CD14-positive monocyte (primary cell): ENCODE data around the gene TNFAIP6. TPM values are rescaled to one million over a fixed set of nuclear protein-coding genes. Genes with fewer than 3 reads are reported as not detected.

Experiments
- DNase-seq, 3 donors: peaks; one replicate each; pipeline ENCODE4 v3.0.0-alpha.2; 2011 to 2022
- H2AFZ ChIP-seq: 2 replicates; pipeline ENCODE4 v1.6.0; 2012; ENCODE audit warnings: mild to moderate bottlenecking, low read depth, low read length, inconsistent platforms; ENCODE audit not compliant: insufficient read depth, poor library complexity, severe bottlenecking
- H3K27ac ChIP-seq, 2 donors: 1 replicate in 1 of 2; 2 replicates in 1 of 2; pipeline ENCODE4 v1.5.1; 2012 to 2013; ENCODE audit warnings: low read length in 2 of 2, control low read depth in 1 of 2, inconsistent platforms in 1 of 2, low read depth in 1 of 2, mild to moderate bottlenecking in 1 of 2
- H3K27me3 ChIP-seq, 2 donors: one replicate each; pipeline versions ENCODE4 v1.6.0 to v1.6.1; 2011 to 2013; ENCODE audit warnings: low read length in 2 of 2; ENCODE audit not compliant: control insufficient read depth in 2 of 2, insufficient read depth in 2 of 2
- H3K36me3 ChIP-seq, 2 donors: replicated peaks in 1 of 2; 1 replicate in 1 of 2; 2 replicates in 1 of 2; pipeline versions ENCODE4 v1.5.1 to v1.6.1; 2012 to 2013; ENCODE audit warnings: low read length in 2 of 2, control low read depth in 1 of 2, inconsistent platforms in 1 of 2, mild to moderate bottlenecking in 1 of 2; ENCODE audit not compliant: insufficient read depth in 2 of 2, control insufficient read depth in 1 of 2
- H3K4me1 ChIP-seq, 2 donors: 1 replicate in 1 of 2; 2 replicates in 1 of 2; pipeline versions ENCODE4 v1.5.1 to v1.6.1; 2012 to 2013; ENCODE audit warnings: low read length in 2 of 2, control low read depth in 1 of 2, inconsistent platforms in 1 of 2, mild to moderate bottlenecking in 1 of 2, moderate library complexity in 1 of 2; ENCODE audit not compliant: insufficient read depth in 2 of 2, control insufficient read depth in 1 of 2
- H3K4me2 ChIP-seq: replicated peaks from 2 replicates; pipeline ENCODE3; 2012; ENCODE audit warnings: low read length, moderate library complexity, mild to moderate bottlenecking; ENCODE audit not compliant: poor library complexity, severe bottlenecking; ENCODE audit errors: extremely low read depth
- H3K4me3 ChIP-seq, 3 experiments: fragments of 200-600 bp in 1 of 3; sonication (generic) in 1 of 3; replicated peaks in 1 of 3; 1 replicate in 2 of 3; 2 replicates in 1 of 3; pipeline ENCODE4 v1.5.1; 2011 to 2013; ENCODE audit warnings: low read length in 3 of 3, mild to moderate bottlenecking in 3 of 3, control low read depth in 2 of 3, low read depth in 2 of 3, inconsistent platforms in 1 of 3, moderate library complexity in 1 of 3
- H3K79me2 ChIP-seq: 2 replicates; pipeline ENCODE4 v1.6.0; 2012; ENCODE audit warnings: mild to moderate bottlenecking, control low read depth, inconsistent platforms, low read length, moderate library complexity; ENCODE audit not compliant: insufficient read depth
- H3K9ac ChIP-seq: 2 replicates; pipeline ENCODE4 v1.6.0; 2017; ENCODE audit warnings: low read length, mild to moderate bottlenecking; ENCODE audit not compliant: insufficient read depth, poor library complexity, severe bottlenecking
- H3K9me3 ChIP-seq, 2 donors: replicated peaks in 1 of 2; 1 replicate in 1 of 2; 2 replicates in 1 of 2; pipeline versions ENCODE4 v1.5.1 to v1.6.1; 2012 to 2013; ENCODE audit warnings: low read length in 2 of 2, control low read depth in 1 of 2; ENCODE audit not compliant: control insufficient read depth in 1 of 2, insufficient read depth in 1 of 2
- H4K20me1 ChIP-seq: 2 replicates; pipeline ENCODE4 v1.6.0; 2012; ENCODE audit warnings: mild to moderate bottlenecking, low read length, control low read depth, moderate library complexity; ENCODE audit not compliant: insufficient read depth
- H3K27ac Mint-ChIP-seq, 7 donors: one replicate each; pipeline ENCODE4 v1.8.0; 2020; ENCODE audit warnings: mild to moderate bottlenecking in 7 of 7, mixed read lengths in 7 of 7, moderate library complexity in 6 of 7, inconsistent platforms in 2 of 7
- H3K27me3 Mint-ChIP-seq, 3 donors: one replicate each; pipeline ENCODE4 v1.8.0; 2021 to 2022; ENCODE audit warnings: low read depth in 3 of 3, mild to moderate bottlenecking in 3 of 3, mixed read lengths in 3 of 3, moderate library complexity in 3 of 3, inconsistent platforms in 1 of 3
- H3K36me3 Mint-ChIP-seq, 2 donors: one replicate each; pipeline ENCODE4 v1.8.0; 2020; ENCODE audit warnings: mixed read lengths in 2 of 2, inconsistent platforms in 1 of 2, mild to moderate bottlenecking in 1 of 2
- H3K4me1 Mint-ChIP-seq: one replicate; pipeline ENCODE4 v1.8.0; 2020; ENCODE audit warnings: mild to moderate bottlenecking, mixed read lengths
- H3K4me3 Mint-ChIP-seq, 2 donors: one replicate each; pipeline ENCODE4 v1.8.0; 2020; ENCODE audit warnings: mild to moderate bottlenecking in 2 of 2, mixed read lengths in 2 of 2, moderate library complexity in 1 of 2
- H3K9me3 Mint-ChIP-seq, 7 donors: one replicate each; pipeline ENCODE4 v1.8.0; 2020 to 2022; ENCODE audit warnings: mixed read lengths in 7 of 7, mild to moderate bottlenecking in 6 of 7, moderate library complexity in 6 of 7, inconsistent platforms in 2 of 7
- CTCF ChIP-seq: fragments of 200-600 bp; IDR thresholded peaks from one replicate; pipeline ENCODE4 v1.8.0; 2022; ENCODE audit warnings: antibody characterized with exemption, mild to moderate bottlenecking
- WGBS: methylation state at CpG from one replicate; pipeline ENCODE4 v1.1.5; 2013; ENCODE audit warnings: missing lambda C conversion rate; ENCODE audit not compliant: insufficient coverage; 5-methylcytosine and 5-hydroxymethylcytosine counted together
- intact Hi-C, 2 donors: fragments of 100-400 bp; cut with micrococcal nuclease; formaldehyde crosslinking; loops; one replicate each; pipeline versions ENCODE4 v1.15.0 to v1.15.1; 2023
- polyA plus RNA-seq, 3 donors: library from polyadenylated mRNA; depleted of rRNA in 1 of 3; unstranded in 2 of 3; stranded (reverse) in 1 of 3; fragments of 300-500 nt in 2 of 3; fragments of >200 nt in 1 of 3; fragmentation: Illumina TruSeq in 2 of 3; gene quantifications; 1 replicate in 2 of 3; 2 replicates in 1 of 3; pipeline ENCODE4 v1.2.3, GENCODE V29; 2012 to 2021

TNFAIP6 gene
- polyA plus RNA-seq, 3 donors, result 2.6 to 8.2 (median 3.5) TPM

- H3K27me3 Mint-ChIP-seq, result no peaks in the 10 kb centered on the region
- Histone ChIP-seq H4K20me1 (no peaks in the 10 kb centered on the region), H2AFZ (peak overlapping the region; percentile 51), H3K79me2 (no peaks in the 10 kb centered on the region), H3K36me3 (no peaks in the 10 kb centered on the region), H3K27me3 (no peaks in the 10 kb centered on the region), H3K9ac (no peak overlapping the region), H3K4me1 (peaks cover 23 to 48% of the 10 kb centered on the region in 2 donors), H3K9me3 (peaks cover 0 to under 1% of the 10 kb centered on the region in 2 donors), H3K27ac (no peak overlapping the region), H3K4me2 (no peak overlapping the region), H3K4me3 (no peak overlapping the region)
- H3K4me1 Mint-ChIP-seq, result peaks cover 45% of the 10 kb centered on the region
- peaks cover 0 to 3% of the 10 kb centered on the region in 2 donors for H3K36me3 Mint-ChIP-seq
- no peak overlapping the region for H3K4me3 Mint-ChIP-seq
- no peak for TF ChIP-seq CTCF
- intact Hi-C loops, result loop anchor here in 1 of 2 donors (10.0 kb wide), 1 partner anchor 998 kb away; the partner anchor contains the start of gene FMNL2
- WGBS, result no CpG with 5 or more reads among the region's 2 CpGs
- peaks cover 2 to 13% (median 9%) of the 10 kb centered on the region in 7 donors for H3K9me3 Mint-ChIP-seq
- DNase-seq, result no peak
- H3K27ac Mint-ChIP-seq, result peak overlapping the region in 5 of 7 donors; percentile 38 to 81 (median 58)
Observed at GRCh38 chr2:151336863-151337371, 20.5 kb upstream of the TNFAIP6 start.

GRCh38 chr2:151337643-151338042 is 19.7 kb upstream of the TNFAIP6 start:
- no peaks in the 10 kb centered on the region for H3K36me3 ChIP-seq
- H3K4me1 ChIP-seq, result peaks cover 23 to 48% of the 10 kb centered on the region in 2 donors
- no peaks in the 10 kb centered on the region for H3K27me3 ChIP-seq
- H4K20me1 ChIP-seq, result no peaks in the 10 kb centered on the region
- H3K36me3 Mint-ChIP-seq, result peaks cover 0 to 3% of the 10 kb centered on the region in 2 donors
- no peaks in the 10 kb centered on the region for H3K79me2 ChIP-seq
- DNase-seq, result peak; percentile 30 to 66 (median 48)
- no peak overlapping the region for H3K4me2 ChIP-seq
- no peak overlapping the region for H3K4me3 ChIP-seq
- peaks cover 2 to 16% (median 13%) of the 10 kb centered on the region in 7 donors for H3K9me3 Mint-ChIP-seq
- H3K27ac Mint-ChIP-seq, result peak overlapping the region; percentile 48 to 87 (median 81)
- no CpG with 5 or more reads among the region's 1 CpG for whole genome bisulfite sequencing
- H3K4me1 Mint-ChIP-seq, result peaks cover 45% of the 10 kb centered on the region
- no peaks in the 10 kb centered on the region for H3K27me3 Mint-ChIP-seq
- intact Hi-C loops, result loop anchor here in 1 of 2 donors (10.0 kb wide), 1 partner anchor 997 kb away; the partner anchor contains the start of gene FMNL2
- peaks cover 0 to 5% of the 10 kb centered on the region in 2 donors for H3K9me3 ChIP-seq
- no peak overlapping the region for H3K4me3 Mint-ChIP-seq
- no peak for TF ChIP-seq CTCF
- H3K27ac ChIP-seq, result peak overlapping the region in 1 of 2 donors; percentile 26
- H3K9ac ChIP-seq, result no peak overlapping the region
- no peak overlapping the region for H2AFZ ChIP-seq
